PC-9 (cell line): ENCODE data around the gene MYO18B. TPM values are rescaled to one million over a fixed set of nuclear protein-coding genes. Genes with fewer than 3 reads are reported as not detected.

ENCODE experiments used
- BruUV-seq: library from RNA; stranded (reverse); fragments of 400-500 nt; replicated peaks from 2 replicates; lab custom pipeline; 2021; lab: Mats Ljungman, UMichigan
- CTCF ChIA-PET: fragments of 300-600 bp; sonication (Branson Sonifier 250); formaldehyde crosslinking; loops from one replicate; lab custom pipeline; 2022; ENCODE audit warnings: antibody characterized with exemption; lab: Charles Lee
- POLR2A ChIA-PET: fragments of 300-600 bp; sonication (Branson Sonifier 250); formaldehyde crosslinking; loops from one replicate; lab custom pipeline; 2022; ENCODE audit warnings: antibody characterized with exemption; ENCODE audit not compliant: unreplicated experiment; lab: Charles Lee
- DNase-seq, 2 experiments: peaks; one replicate each; pipeline versions ENCODE4 v3.0.0 to v3.0.0-alpha.2; 2015 to 2022; ENCODE audit warnings: mixed read lengths in 1 of 2
- H2AFZ ChIP-seq: fragments of 200-600 bp; sonication (generic); 2 replicates; pipeline ENCODE4 v1.8.1; 2017; ENCODE audit warnings: antibody characterized with exemption
- H3F3A ChIP-seq: fragments of 200-600 bp; sonication (generic); 2 replicates; pipeline ENCODE4 v1.8.1; 2017; ENCODE audit warnings: antibody characterized with exemption, mild to moderate bottlenecking, low read depth; ENCODE audit not compliant: insufficient read depth
- H3K27ac ChIP-seq: fragments of 200-600 bp; sonication (generic); 2 replicates; pipeline ENCODE4 v1.6.1; 2016; ENCODE audit warnings: mixed run types
- H3K27me3 ChIP-seq: fragments of 200-600 bp; sonication (generic); 2 replicates; pipeline ENCODE4 v1.6.1; 2016; ENCODE audit warnings: low read depth, mixed run types; ENCODE audit not compliant: insufficient read depth
- H3K36me3 ChIP-seq: fragments of 200-600 bp; sonication (generic); 2 replicates; pipeline ENCODE4 v1.6.1; 2016; ENCODE audit warnings: low read depth, mixed run types
- H3K4me1 ChIP-seq: fragments of 200-600 bp; sonication (generic); replicated peaks from 2 replicates; pipeline ENCODE4 v1.6.1; 2016; ENCODE audit warnings: mixed run types; ENCODE audit not compliant: insufficient read depth
- H3K4me2 ChIP-seq: fragments of 200-600 bp; sonication (generic); 2 replicates; pipeline ENCODE4 v1.6.1; 2017; ENCODE audit warnings: mixed run types
- H3K4me3 ChIP-seq: fragments of 200-600 bp; sonication (generic); 2 replicates; pipeline ENCODE4 v1.6.1; 2016; ENCODE audit warnings: mixed run types
- H3K79me2 ChIP-seq: fragments of 200-600 bp; sonication (generic); 2 replicates; pipeline ENCODE4 v1.6.1; 2017; ENCODE audit warnings: low read depth, mixed run types
- H3K9me2 ChIP-seq: fragments of 200-600 bp; sonication (generic); 2 replicates; pipeline ENCODE4 v1.8.1; 2017; ENCODE audit warnings: mild to moderate bottlenecking; ENCODE audit not compliant: insufficient read depth
- H3K9me3 ChIP-seq: fragments of 200-600 bp; sonication (generic); 2 replicates; pipeline ENCODE4 v1.8.1; 2016; ENCODE audit warnings: low read depth; ENCODE audit not compliant: insufficient read depth
- H4K20me1 ChIP-seq: fragments of 200-600 bp; sonication (generic); 2 replicates; pipeline ENCODE4 v1.8.1; 2017; ENCODE audit not compliant: insufficient read depth
- CTCF ChIP-seq: fragments of 200-600 bp; sonication (generic); conservative IDR thresholded peaks from 2 replicates; pipeline ENCODE4 v1.6.1; 2017; ENCODE audit warnings: mixed run types, antibody characterized with exemption, mild to moderate bottlenecking, moderate library complexity
- EZH2 ChIP-seq: fragments of 200-600 bp; sonication (generic); IDR thresholded peaks from 2 replicates; pipeline ENCODE4 v1.8.0; 2017; ENCODE audit warnings: antibody characterized with exemption, low read depth
- intact Hi-C: fragments of 100-400 bp; cut with micrococcal nuclease; formaldehyde crosslinking; loops from one replicate; pipeline ENCODE4 v1.10.0; 2022; ENCODE audit not compliant: unreplicated experiment
- total RNA-seq: library from RNA; stranded (reverse); gene quantifications from 2 replicates; pipeline ENCODE4 v1.2.3, GENCODE V29; 2021

The MYO18B gene
- total RNA-seq, 1 experiment from 2014 or later = not detected

GRCh38 chr22:25779890-25780289 lies 37.9 kb downstream of the MYO18B start:
- BruUV-seq = no TSS peak
- no peak for TF ChIP-seq EZH2
- no peak for TF ChIP-seq CTCF
- Histone ChIP-seq H3K27ac (no peak overlapping the region), H3K36me3 (no peaks in the 10 kb centered on the region), H2AFZ (no peak overlapping the region), H3K4me2 (no peak overlapping the region), H3K4me1 (no peaks in the 10 kb centered on the region), H3K9me3 (no peaks in the 10 kb centered on the region), H3K79me2 (no peaks in the 10 kb centered on the region), H4K20me1 (no peaks in the 10 kb centered on the region), H3K4me3 (no peak overlapping the region), H3F3A (no peaks in the 10 kb centered on the region), H3K27me3 (peaks cover 47% of the 10 kb centered on the region), H3K9me2 (no peaks in the 10 kb centered on the region)
- no peak for DNase-seq
- POLR2A ChIA-PET = no interaction called here
- intact Hi-C loops = loop anchor here (10.0 kb wide), 3 partner anchors 75 to 575 kb away; no protein-coding TSS in a partner anchor
- CTCF ChIA-PET = interaction anchor here (0.6 kb wide), 2 partner anchors 335 to 360 kb away, joined by 3 to 9 read pairs; no protein-coding TSS in a partner anchor

- no peaks in the 10 kb centered on the region for H3K9me2 ChIP-seq
- no peaks in the 10 kb centered on the region for H4K20me1 ChIP-seq
- no peaks in the 10 kb centered on the region for H3K36me3 ChIP-seq
- DNase-seq = no peak
- no peaks in the 10 kb centered on the region for H3K4me1 ChIP-seq
- H2AFZ ChIP-seq = no peak overlapping the region
- peaks cover 42% of the 10 kb centered on the region for H3K27me3 ChIP-seq
- ChIA-PET POLR2A (no interaction called here), CTCF (interaction anchor here (0.6 kb wide), 1 partner anchor 335 kb away, joined by 9 read pairs; no protein-coding TSS in a partner anchor)
- no peaks in the 10 kb centered on the region for H3K9me3 ChIP-seq
- no peaks in the 10 kb centered on the region for H3K79me2 ChIP-seq
- H3F3A ChIP-seq = no peaks in the 10 kb centered on the region
- no peak overlapping the region for H3K4me2 ChIP-seq
- H3K4me3 ChIP-seq = no peak overlapping the region
- TF ChIP-seq CTCF = no peak
- intact Hi-C loops = no loop called here
- H3K27ac ChIP-seq = no peak overlapping the region
- no TSS peak for BruUV-seq
Observed at GRCh38 chr22:25780673-25781072, 38.7 kb downstream of the MYO18B start.

- POLR2A ChIA-PET = no interaction called here
- H3K27me3 ChIP-seq = peaks cover 44% of the 10 kb centered on the region
- no TSS peak for BruUV-seq
- H3K9me2 ChIP-seq = no peaks in the 10 kb centered on the region
- no peaks in the 10 kb centered on the region for H4K20me1 ChIP-seq
- H2AFZ ChIP-seq = no peak overlapping the region
- no peaks in the 10 kb centered on the region for H3K36me3 ChIP-seq
- TF ChIP-seq CTCF = no peak
- TF ChIP-seq EZH2 = no peak
- no peak for DNase-seq
- no peaks in the 10 kb centered on the region for H3K79me2 ChIP-seq
- no peaks in the 10 kb centered on the region for H3K4me1 ChIP-seq
- H3F3A ChIP-seq = no peaks in the 10 kb centered on the region
- H3K9me3 ChIP-seq = no peaks in the 10 kb centered on the region
- no peak overlapping the region for H3K4me2 ChIP-seq
- no peak overlapping the region for H3K4me3 ChIP-seq
- H3K27ac ChIP-seq = no peak overlapping the region
- CTCF ChIA-PET = no interaction called here
- intact Hi-C loops = no loop called here
Observed at GRCh38 chr22:25781801-25782200, 39.8 kb downstream of the MYO18B start.
